Measurements from ENCODE around the gene E4F1. TPM values are rescaled to one million over a fixed set of nuclear protein-coding genes. Genes with fewer than 3 reads are reported as not detected.

Gene E4F1
- total RNA-seq, 4 donors from 2014 or later = 18.3 to 39.6 (median 25.7) TPM

DNA sequence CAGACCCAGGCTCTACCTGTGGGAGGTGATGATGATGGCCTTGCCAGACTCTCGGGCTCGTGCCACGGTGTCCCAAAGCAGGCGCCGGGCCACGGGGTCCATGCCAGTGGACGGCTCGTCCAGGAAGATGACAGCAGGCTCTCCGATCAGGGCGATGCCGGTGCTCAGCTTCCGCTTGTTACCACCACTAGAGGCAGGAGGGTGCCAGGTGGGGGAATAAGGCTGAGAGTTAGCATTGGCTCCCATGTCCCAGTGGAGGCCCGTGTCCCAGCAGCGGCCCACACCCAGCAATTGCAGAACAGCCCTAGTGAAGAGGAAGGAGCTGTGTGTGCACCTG lies 54.8 kb downstream of the E4F1 start:
- DNase-seq (ENCODE audit: low spot score) = no peak
- no peak for ATAC-seq (ENCODE audit: low FRiP score)
- TF ChIP-seq, protein P1, sequence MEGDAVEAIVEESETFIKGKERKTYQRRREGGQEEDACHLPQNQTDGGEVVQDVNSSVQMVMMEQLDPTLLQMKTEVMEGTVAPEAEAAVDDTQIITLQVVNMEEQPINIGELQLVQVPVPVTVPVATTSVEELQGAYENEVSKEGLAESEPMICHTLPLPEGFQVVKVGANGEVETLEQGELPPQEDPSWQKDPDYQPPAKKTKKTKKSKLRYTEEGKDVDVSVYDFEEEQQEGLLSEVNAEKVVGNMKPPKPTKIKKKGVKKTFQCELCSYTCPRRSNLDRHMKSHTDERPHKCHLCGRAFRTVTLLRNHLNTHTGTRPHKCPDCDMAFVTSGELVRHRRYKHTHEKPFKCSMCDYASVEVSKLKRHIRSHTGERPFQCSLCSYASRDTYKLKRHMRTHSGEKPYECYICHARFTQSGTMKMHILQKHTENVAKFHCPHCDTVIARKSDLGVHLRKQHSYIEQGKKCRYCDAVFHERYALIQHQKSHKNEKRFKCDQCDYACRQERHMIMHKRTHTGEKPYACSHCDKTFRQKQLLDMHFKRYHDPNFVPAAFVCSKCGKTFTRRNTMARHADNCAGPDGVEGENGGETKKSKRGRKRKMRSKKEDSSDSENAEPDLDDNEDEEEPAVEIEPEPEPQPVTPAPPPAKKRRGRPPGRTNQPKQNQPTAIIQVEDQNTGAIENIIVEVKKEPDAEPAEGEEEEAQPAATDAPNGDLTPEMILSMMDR (IDR thresholded peaks at IDR 0.05) = no peak

GRCh38 chr16:2278956-2279800 lies 55.8 kb downstream of the E4F1 start:
- TF ChIP-seq, protein P1 (IDR thresholded peaks at IDR 0.05) = no peak
- DNase-seq (ENCODE audit: low spot score) (no peak), ATAC-seq (ENCODE audit: low FRiP score) (no peak)

- TF ChIP-seq, protein P1 (IDR thresholded peaks at IDR 0.05) = no peak
- DNase-seq (ENCODE audit: low spot score) = no peak
- ATAC-seq (ENCODE audit: low FRiP score) = no peak
Observed at GRCh38 chr16:2280461-2280860, 57.1 kb downstream of the E4F1 start.

- no peak for ATAC-seq (ENCODE audit: low FRiP score)
- DNase-seq (ENCODE audit: low spot score) = no peak
- TF ChIP-seq, protein P1 (IDR thresholded peaks at IDR 0.05) = no peak
Observed at GRCh38 chr16:2280981-2281542, 57.7 kb downstream of the E4F1 start.

GRCh38 chr16:2282262-2282661 lies 58.9 kb downstream of the E4F1 start:
- TF ChIP-seq, protein P1 (IDR thresholded peaks at IDR 0.05) = no peak
- no peak for ATAC-seq (ENCODE audit: low FRiP score)
- DNase-seq (ENCODE audit: low spot score) = no peak

DNA sequence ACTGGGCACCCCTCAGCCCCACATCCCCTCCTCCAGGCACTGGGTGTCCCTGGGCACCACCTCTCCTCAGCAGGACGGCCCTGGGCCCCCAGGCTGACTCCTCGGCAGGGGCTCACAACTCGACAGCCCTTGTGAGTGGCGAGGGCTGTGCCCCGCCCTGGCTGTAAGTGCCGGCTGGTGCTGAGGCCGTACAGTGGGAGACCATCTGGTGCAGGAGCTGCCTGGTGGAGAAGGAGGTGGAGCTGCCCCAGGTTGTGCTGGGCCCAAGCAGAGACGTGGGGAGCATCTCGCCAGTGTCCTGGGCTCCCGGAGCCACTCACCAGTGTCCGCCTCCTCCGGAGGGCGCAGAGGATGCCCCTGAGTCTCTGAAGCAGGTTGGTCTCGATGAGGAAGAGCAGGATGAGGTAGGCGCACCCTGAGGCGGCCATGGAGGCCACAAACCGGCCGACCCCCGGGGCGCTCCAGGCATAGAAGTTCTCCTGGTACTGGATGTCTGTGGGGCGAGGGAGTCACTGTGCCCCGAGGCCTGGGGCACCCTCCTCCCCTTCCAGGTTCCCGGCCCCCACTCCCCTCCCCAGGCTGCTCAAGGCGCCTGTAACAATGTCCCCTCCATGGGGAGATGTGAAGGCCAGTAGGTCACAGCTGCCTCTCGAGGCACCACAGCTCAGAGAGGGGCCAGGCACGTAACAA lies 59.6 kb downstream of the E4F1 start:
- TF ChIP-seq, protein P1 (IDR thresholded peaks at IDR 0.05) = no peak
- DNase-seq (ENCODE audit: low spot score) = no peak
- ATAC-seq (ENCODE audit: low FRiP score) = no peak
